Uterus (tissue), 4 donors: ENCODE data around the gene LFNG. TPM values are rescaled to one million over a fixed set of nuclear protein-coding genes. Genes with fewer than 3 reads are reported as not detected.
"Not testable (repeated sequence)": the region's sequence is repeated elsewhere in the genome, so short reads cannot be mapped to it uniquely, and the experiment has no call there.

Experiments
- DNase-seq, 2 donors: peaks; one replicate each; pipeline ENCODE4 v3.0.0-alpha.2; 2019 to 2020
- H3K27ac ChIP-seq, 2 donors: fragments of 200-600 bp; sonication (generic); 1 replicate in 1 of 2; 2 replicates in 1 of 2; pipeline ENCODE4 v1.5.1; 2016 to 2018
- H3K27me3 ChIP-seq, 2 donors: fragments of 200-600 bp; sonication (generic); one replicate each; pipeline ENCODE4 v1.5.1; 2018 to 2019; ENCODE audit warnings: control low read depth in 1 of 2
- H3K36me3 ChIP-seq, 2 donors: fragments of 200-600 bp; sonication (generic); one replicate each; pipeline ENCODE4 v1.5.1; 2019; ENCODE audit warnings: control low read depth in 1 of 2
- H3K4me1 ChIP-seq, 2 donors: fragments of 200-600 bp; sonication (generic); one replicate each; pipeline ENCODE4 v1.5.1; 2018 to 2019; ENCODE audit warnings: control low read depth in 1 of 2
- H3K4me3 ChIP-seq, 2 donors: fragments of 200-600 bp; sonication (generic); 1 replicate in 1 of 2; 2 replicates in 1 of 2; pipeline ENCODE4 v1.5.1; 2018 to 2019; ENCODE audit warnings: mild to moderate bottlenecking in 1 of 2
- H3K9me3 ChIP-seq, 2 donors: fragments of 200-600 bp; sonication (generic); one replicate each; pipeline ENCODE4 v1.5.1; 2019; ENCODE audit warnings: control low read depth in 1 of 2
- CTCF ChIP-seq, 4 experiments: fragments of 200-600 bp in 2 of 4; fragments of 450-650 bp in 2 of 4; sonication (generic) in 2 of 4; IDR thresholded peaks; one replicate each; pipeline ENCODE4 v1.5.1; 2016 to 2019; ENCODE audit warnings: antibody characterized with exemption in 4 of 4, mild to moderate bottlenecking in 2 of 4, moderate library complexity in 1 of 4
- POLR2A ChIP-seq, 2 donors: fragments of 450-650 bp; IDR thresholded peaks; one replicate each; pipeline ENCODE4 v1.6.1; 2016; ENCODE audit warnings: antibody characterized with exemption in 2 of 2, mild to moderate bottlenecking in 1 of 2, moderate library complexity in 1 of 2
- intact Hi-C: fragments of 100-400 bp; cut with DNase I; formaldehyde crosslinking; loops from one replicate; pipeline ENCODE4 v1.15.1; 2023; ENCODE audit warnings: low total_unique reads
- total RNA-seq, 4 donors: library from RNA; depleted of rRNA in 3 of 4; stranded (reverse); fragments of >200 nt in 3 of 4; gene quantifications; one replicate each; pipeline versions ENCODE4 v1.1.0 to v1.2.4, GENCODE V29; 2014 to 2023
- donor health status: DM: yes; HTN: yes; CAD: no.

The LFNG gene
- total RNA-seq, 4 donors from 2014 or later: 2.3 to 30.5 (median 26.5) TPM; not detected in 1

DNA sequence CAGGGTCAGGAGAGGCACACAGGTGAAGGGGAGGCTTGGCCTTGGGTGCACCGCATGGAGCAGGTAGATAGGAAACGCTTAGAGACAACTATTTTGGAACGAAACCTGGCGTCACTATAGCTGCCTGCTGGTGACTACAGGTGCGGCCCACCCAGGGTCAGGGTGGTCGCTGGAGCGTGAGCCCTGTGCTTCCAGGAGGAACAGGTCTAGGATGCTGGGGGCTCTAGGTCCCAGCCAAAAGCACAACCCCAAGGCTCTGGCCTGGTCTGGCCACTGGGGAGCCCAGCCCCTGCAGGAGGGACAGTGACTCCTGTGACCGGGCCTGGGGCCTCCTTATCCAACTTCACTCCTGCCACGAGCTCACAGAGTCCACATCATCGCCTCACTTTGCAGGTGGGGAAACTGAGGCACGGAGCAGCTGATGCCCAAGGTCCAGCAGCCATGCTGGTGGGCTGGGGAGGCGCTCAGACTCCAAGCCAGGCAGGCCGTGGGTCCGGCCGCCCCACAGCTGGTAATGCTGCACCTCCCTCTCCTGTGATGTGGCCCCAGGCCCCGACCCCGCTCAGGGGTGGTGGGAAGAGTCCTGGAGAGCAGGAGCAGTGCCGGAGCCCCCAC is 9.0 kb downstream of the LFNG start:
- Histone ChIP-seq H3K9me3 (no peaks in the 10 kb centered on the region), H3K27me3 (no peaks in the 10 kb centered on the region), H3K36me3 (no peaks in the 10 kb centered on the region), H3K27ac (peak overlapping the region in 1 of 2 donors; percentile 0), H3K4me3 (no peak overlapping the region), H3K4me1 (peaks cover 0 to 13% of the 10 kb centered on the region in 2 donors)
- no peak for DNase-seq
- intact Hi-C loops: no loop called here
- TF ChIP-seq POLR2A (IDR thresholded peaks at IDR 0.05): no peak
- no peak for TF ChIP-seq CTCF (IDR thresholded peaks at IDR 0.05)

DNA sequence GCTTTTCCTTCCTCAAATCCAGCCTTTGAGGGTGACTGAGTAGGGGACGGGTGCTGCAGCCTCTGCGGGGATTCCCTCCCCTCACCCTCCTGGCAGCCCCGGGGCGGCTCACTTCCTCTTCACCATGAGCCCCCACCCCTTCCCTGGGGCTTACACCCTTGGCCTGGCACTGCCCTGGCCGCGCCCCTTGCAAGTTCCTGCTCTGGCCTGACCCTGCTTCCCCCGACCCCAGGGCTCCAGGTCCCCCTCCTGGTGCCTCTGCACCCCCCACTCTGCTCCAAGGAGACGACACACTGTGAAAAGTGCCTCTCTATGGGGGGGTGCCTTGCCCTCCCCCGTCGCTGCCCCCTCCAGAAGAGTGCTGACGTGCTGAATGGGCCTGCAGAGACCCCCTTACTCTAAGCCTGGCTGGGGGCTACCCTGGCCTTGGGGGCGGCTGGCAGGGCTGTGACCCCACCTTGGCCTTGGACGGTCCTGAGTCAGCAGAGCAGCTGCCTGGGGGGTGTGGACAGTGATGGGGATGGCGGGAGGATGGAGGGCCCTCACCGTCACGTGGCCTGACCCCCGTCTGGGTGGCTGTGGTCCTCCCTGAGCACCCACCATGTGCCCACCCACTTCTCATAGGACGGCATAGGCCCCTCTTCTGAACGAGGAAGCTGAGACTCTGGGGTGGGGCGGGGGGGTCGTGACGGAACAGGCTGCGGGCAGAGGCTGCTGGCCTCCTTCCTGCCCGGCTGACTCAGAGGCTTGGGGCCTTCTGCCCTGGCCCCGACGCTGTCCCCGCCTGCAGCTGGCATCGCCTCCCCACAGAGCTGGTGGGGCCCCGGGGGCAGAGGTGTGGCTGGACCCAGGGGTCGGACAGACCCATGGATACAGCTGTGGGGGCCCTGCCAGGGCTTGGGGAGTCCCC is 9.8 kb downstream of the LFNG start:
- Histone ChIP-seq H3K9me3 (no peaks in the 10 kb centered on the region), H3K4me3 (no peak overlapping the region), H3K36me3 (no peaks in the 10 kb centered on the region), H3K27me3 (no peaks in the 10 kb centered on the region), H3K4me1 (peaks cover 0 to 13% of the 10 kb centered on the region in 2 donors), H3K27ac (peak overlapping the region; percentile 55 to 65)
- peak; percentile 24 to 29 for DNase-seq
- intact Hi-C loops: no loop called here
- no peak for TF ChIP-seq CTCF (IDR thresholded peaks at IDR 0.05)
- TF ChIP-seq POLR2A (IDR thresholded peaks at IDR 0.05): no peak

GRCh38 chr7:2530071-2530987 is 10.8 kb downstream of the LFNG start:
- Histone ChIP-seq H3K9me3 (no peaks in the 10 kb centered on the region), H3K36me3 (no peaks in the 10 kb centered on the region), H3K27ac (peak overlapping the region; percentile 55 to 65), H3K4me1 (peaks cover 0 to 13% of the 10 kb centered on the region in 2 donors), H3K27me3 (no peaks in the 10 kb centered on the region), H3K4me3 (no peak overlapping the region)
- no peak for TF ChIP-seq CTCF (IDR thresholded peaks at IDR 0.05)
- no peak for TF ChIP-seq POLR2A (IDR thresholded peaks at IDR 0.05)
- intact Hi-C loops: no loop called here
- peak in 1 of 2 donors; percentile 19 for DNase-seq

GRCh38 chr7:2530994-2531795 is 11.6 kb downstream of the LFNG start:
- H3K4me3 ChIP-seq, DNase-seq, H3K36me3 ChIP-seq, intact Hi-C loops, H3K9me3 ChIP-seq, H3K27me3 ChIP-seq: not testable (repeated sequence)
- Histone ChIP-seq H3K27ac (peak overlapping the region; percentile 55 to 65), H3K4me1 (peaks cover 0 to 13% of the 10 kb centered on the region in 2 donors)

DNA sequence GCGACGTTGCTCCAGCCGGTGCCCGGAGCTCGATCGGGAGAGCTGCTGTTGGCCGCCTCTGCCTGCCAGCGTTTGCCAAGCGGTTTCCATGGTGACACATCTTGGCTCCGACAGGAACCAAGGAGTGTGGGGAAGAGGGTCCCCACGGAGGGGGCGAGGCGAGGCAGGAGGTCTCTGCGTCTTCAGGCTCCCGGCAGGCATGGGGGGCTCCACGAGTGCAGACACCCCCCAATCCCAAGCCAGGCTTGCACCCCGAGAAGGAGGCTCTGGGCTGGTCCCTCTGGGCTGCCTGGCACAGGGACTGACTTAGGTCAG is 12.2 kb downstream of the LFNG start:
- H3K9me3 ChIP-seq, H3K4me3 ChIP-seq, H3K27ac ChIP-seq, DNase-seq, H3K27me3 ChIP-seq, intact Hi-C loops, H3K36me3 ChIP-seq: not testable (repeated sequence)
- peaks cover 0 to 13% of the 10 kb centered on the region in 2 donors for H3K4me1 ChIP-seq

DNA sequence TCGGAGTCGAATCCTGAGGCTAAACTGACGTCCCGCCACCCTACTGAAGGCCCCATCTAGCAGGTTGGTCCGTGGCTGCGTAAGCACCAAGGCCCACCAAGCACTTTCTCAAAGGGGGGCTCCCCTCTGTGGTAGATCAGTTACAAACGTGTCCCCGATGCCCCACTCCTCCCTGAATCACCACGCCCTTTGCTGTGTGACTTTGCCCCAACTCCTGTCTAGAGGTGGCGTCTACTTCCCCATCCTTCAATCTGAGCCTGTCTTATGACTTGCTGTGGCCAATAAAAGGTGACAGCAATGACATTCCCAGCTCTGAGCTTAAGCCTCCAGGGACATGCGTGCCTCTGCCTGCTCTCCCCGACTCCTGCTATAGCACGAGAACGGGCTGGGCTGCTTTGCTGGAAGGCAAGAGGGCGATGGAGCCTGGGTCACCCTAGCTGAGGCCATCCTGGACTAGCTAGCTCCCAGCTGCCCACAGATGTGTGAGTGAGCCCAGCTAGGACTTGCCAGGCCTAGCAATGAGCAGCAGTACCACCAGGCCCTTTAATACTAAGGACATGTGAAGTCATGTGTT is 12.7 kb downstream of the LFNG start:
- H3K27me3 ChIP-seq, intact Hi-C loops, H3K9me3 ChIP-seq, H3K27ac ChIP-seq, DNase-seq, H3K4me3 ChIP-seq, H3K36me3 ChIP-seq: not testable (repeated sequence)
- H3K4me1 ChIP-seq: peaks cover 0 to 13% of the 10 kb centered on the region in 2 donors

DNA sequence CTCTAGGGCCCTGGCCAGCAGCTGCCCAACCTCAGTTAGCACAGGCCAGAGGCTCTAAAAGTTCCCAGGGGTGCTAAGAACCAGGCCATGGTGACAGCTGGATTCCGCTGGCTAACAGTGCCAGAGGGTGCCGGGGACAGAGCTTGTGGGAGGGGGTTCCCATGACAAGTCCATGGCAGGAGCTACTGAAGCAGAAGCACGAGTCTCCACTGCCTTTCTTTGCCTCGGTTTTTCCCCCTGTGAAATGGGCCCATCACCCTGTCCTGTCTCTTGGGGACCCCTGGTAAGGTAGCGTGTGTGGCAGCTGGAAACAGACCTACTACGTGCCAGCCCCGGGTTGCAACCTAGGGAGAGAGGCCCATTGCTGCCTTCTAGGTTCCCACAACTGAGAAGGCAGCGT is 13.2 kb downstream of the LFNG start:
- H3K27ac ChIP-seq, H3K27me3 ChIP-seq, intact Hi-C loops, H3K36me3 ChIP-seq, DNase-seq, H3K9me3 ChIP-seq, H3K4me3 ChIP-seq: not testable (repeated sequence)
- peaks cover 0 to 13% of the 10 kb centered on the region in 2 donors for H3K4me1 ChIP-seq

DNA sequence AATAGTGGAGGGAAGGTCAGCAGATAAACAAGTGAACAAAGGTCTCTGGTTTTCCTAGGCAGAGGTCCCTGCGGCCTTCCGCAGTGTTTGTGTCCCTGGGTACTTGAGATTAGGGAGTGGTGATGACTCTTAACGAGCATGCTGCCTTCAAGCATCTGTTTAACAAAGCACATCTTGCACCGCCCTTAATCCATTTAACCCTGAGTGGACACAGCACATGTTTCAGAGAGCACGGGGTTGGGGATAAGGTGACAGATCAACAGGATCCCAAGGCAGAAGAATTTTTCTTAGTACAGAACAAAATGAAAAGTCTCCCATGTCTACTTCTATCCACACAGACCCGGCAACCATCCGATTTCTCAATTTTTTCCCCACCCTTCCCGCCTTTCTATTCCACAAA is 14.0 kb downstream of the LFNG start:
- intact Hi-C loops, H3K27ac ChIP-seq, H3K36me3 ChIP-seq, DNase-seq, H3K27me3 ChIP-seq, H3K4me1 ChIP-seq, H3K4me3 ChIP-seq, H3K9me3 ChIP-seq: not testable (repeated sequence)
